A673 (cell line): Measurements from ENCODE around the gene FAM72C.
"Not testable (repeated sequence)": the region's sequence is repeated elsewhere in the genome, so short reads cannot be mapped to it uniquely, and the experiment has no call there.

ENCODE experiments used
- EZH2 ChIP-seq: fragments of 200-600 bp; sonication (generic); IDR thresholded peaks from 2 replicates; pipeline ENCODE4 v1.6.1; 2017; ENCODE audit warnings: borderline replicate concordance, low read depth, mild to moderate bottlenecking, mixed read lengths, antibody characterized with exemption, low read length; ENCODE audit not compliant: poor library complexity, severe bottlenecking
- TF ChIP-seq, protein P1 (sequence below): fragments of 300-800, 200-600 bp; sonication (generic); conservative IDR thresholded peaks from 2 replicates; pipeline ENCODE4 v1.5.1; 2017; ENCODE audit warnings: low read depth, mild to moderate bottlenecking, antibody characterized with exemption, low read length, moderate library complexity, mixed read lengths

DNA sequence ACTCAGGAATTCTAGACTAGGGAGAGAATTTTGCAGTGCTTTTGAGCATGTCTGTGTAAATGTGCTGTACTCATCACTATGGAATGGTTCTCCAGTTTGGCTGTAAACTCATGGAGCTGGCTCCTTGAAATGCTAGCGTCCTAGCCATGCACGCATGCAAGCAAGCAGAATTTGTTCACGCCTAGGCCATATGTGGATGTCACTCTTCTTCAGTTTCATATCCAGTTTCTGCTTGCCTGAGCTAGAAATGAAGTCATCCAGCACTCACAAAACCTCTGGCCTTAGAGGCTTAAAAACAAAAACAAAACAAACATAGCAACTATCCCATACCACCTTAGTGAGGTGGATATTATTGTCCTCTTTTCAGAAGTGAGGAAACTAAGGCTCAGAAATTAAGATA, 37.6 kb upstream of the FAM72C start:
- TF ChIP-seq, protein P1, sequence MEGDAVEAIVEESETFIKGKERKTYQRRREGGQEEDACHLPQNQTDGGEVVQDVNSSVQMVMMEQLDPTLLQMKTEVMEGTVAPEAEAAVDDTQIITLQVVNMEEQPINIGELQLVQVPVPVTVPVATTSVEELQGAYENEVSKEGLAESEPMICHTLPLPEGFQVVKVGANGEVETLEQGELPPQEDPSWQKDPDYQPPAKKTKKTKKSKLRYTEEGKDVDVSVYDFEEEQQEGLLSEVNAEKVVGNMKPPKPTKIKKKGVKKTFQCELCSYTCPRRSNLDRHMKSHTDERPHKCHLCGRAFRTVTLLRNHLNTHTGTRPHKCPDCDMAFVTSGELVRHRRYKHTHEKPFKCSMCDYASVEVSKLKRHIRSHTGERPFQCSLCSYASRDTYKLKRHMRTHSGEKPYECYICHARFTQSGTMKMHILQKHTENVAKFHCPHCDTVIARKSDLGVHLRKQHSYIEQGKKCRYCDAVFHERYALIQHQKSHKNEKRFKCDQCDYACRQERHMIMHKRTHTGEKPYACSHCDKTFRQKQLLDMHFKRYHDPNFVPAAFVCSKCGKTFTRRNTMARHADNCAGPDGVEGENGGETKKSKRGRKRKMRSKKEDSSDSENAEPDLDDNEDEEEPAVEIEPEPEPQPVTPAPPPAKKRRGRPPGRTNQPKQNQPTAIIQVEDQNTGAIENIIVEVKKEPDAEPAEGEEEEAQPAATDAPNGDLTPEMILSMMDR, result not testable (repeated sequence)
- TF ChIP-seq EZH2, result not testable (repeated sequence)
